Stimulated activated CD4-positive, alpha-beta T cell treated with anti-CD3 and anti-CD28 coated beads, Interleukin-4, amount 100 ng/mL, for 48 hours (primary cell): ENCODE measurements around the gene ZNF737.
A peak's percentile ranks its signal among the peaks of the same experiment; 100 is the strongest.
"Not testable (repeated sequence)": the region's sequence is repeated elsewhere in the genome, so short reads cannot be mapped to it uniquely, and the experiment has no call there.

ENCODE experiments used
- DNase-seq, 2 donors: peaks; one replicate each; pipeline ENCODE4 v3.0.0-alpha.2; 2020; ENCODE audit warnings: low read depth in 2 of 2

Gene ZNF737

DNA sequence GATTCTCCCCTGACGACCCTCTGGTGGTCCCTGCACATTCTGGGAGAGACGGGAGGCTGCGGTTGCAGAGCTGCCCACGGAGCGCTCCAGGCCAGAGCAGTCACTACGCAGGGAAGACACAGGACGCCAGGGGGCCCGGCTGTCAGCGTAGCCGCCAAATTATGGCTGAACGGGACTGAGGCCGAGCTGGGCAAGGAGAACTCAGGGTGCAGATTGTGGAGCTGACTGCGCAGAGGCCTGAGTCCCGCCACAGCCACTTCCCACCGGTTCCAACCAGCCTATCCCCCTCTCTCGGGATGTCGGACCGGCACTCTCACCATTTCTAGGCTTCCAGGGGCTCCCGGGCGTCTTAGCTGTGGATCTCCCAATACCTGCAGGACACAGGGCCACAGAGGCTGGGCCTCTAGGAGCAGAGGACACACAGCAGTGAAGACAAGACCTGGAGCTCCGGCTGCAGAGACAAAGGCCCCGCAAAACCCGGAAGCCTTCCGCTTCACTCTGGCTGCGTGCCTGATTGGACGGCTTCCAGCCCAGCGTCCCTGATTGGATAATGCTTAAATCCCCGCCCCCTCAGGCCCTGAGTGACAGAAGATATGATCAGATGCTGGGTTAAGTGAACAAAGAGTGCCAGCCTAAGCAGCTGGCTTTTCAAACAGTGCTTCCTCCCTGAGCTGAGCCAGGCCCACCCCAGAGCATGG is at the start of gene ZNF737:
ZNF737 (minus strand) TSS at position 461 of the 698 bp plus-strand sequence; CDS start at position 320, 141 bp downstream.
- peak; percentile 86 to 88 for DNase-seq

DNA sequence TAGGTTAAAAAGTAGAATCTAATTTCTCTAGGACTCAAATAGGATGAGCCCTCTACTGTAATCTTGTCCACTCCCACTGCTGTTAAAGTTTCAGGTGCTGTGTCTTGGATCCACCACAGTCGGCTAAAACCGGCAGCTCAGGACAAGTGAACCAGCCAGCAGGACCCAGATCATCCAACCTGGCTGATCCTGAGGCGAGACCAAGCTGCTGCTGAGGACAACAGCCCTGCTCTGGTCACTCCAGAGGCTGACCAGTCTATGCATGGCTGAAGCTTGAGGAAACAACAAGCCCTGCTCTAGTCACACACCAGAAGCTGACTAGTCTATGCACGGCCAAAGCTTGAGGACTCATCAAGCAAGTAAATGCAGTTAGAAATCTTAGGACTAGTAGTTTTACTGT is 49.4 kb upstream of the ZNF737 start:
- DNase-seq, result not testable (repeated sequence)

GRCh38 chr19:20612711-20613316 is 47.2 kb upstream of the ZNF737 start:
- DNase-seq, result no peak

DNA sequence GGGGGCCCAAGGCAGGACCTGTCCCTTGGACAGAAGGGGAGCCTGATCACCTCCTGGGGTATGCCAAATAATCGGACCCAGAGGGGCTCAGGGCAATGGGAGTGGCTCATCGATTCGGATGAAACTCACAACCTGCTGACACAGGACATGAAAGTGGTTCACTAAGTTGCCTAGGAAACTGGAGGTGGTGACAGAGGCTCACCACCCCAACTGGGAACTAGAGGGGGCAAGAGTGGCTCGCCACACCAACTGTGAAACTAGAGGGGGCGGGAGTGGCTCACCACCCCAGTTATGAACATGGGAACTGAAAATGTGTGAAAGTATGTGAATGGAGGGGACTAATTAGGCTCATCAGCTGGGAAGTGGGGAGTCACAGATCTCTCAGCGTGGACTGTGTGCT is 46.3 kb upstream of the ZNF737 start:
- no peak for DNase-seq

GRCh38 chr19:20607943-20608342 is 42.4 kb upstream of the ZNF737 start:
- no peak for DNase-seq

GRCh38 chr19:20558571-20558970 is 7.0 kb downstream of the ZNF737 start:
- no peak for DNase-seq

DNA sequence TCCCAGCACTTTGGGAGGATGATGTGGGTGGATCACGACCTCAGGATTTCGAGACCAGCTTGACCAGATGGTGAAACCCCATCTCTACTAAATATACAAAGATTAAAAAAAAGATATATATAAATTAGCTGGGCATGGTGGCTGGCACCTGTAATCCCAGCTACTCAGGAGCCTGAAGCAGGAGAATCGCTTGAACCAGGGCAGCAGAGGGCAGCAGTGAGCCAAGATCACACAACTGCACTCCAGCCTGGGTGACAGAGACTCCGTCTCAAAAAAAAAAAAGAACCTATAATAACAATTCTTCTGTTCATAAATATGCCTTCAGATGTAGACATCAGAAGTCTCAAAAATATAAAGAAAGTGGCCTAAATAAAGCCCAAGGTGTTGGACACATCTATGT is 7.6 kb downstream of the ZNF737 start:
- no peak for DNase-seq

DNA sequence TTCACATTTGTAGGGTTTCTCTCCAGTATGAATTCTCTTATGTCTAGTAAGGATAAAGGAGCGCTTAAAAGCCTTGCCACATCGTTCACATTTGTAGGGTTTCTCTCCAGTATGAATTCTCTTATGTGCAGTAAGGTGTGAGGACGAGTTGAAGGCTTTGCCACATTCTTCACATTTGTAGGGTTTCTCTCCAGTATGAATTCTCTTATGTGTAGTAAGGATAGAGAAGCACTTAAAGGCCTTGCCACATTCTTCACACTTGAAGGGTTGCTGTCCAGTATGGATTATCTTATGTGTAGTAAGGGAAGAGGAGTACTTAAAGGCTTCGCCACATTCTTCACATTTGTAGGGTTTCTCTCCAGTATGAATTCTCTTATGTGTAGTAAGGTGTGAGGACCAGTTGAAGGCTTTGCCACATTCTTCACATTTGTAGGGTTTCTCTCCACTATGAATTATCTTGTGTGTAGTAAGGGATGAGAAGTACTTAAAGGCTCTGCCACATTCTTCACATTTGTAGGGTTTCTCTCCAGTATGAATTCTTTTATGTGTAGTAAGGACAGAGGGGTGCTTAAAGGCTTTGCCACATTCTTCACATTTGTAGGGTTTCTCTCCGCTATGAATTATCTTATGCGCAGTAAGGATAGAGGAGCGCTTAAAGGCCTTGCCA is 20.8 kb downstream of the ZNF737 start:
- not testable (repeated sequence) for DNase-seq

DNA sequence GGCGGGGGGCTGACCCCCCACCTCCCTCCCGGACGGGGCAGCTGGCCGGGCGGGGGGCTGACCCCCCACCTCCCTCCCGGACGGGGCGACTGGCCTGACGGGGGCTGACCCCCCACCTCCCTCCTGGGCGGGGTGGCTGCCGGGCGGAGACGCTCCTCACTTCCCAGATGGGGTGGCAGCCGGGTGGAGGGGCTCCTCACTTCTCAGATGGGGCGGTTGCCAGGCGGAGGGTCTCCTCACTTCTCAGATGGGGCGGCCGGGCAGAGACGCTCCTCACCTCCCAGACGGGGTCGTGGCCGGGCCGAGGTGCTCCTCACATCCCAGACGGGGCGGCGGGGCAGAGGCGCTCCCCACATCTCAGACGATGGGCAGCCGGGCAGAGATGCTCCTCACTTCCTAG is 35.3 kb downstream of the ZNF737 start:
- not testable (repeated sequence) for DNase-seq

DNA sequence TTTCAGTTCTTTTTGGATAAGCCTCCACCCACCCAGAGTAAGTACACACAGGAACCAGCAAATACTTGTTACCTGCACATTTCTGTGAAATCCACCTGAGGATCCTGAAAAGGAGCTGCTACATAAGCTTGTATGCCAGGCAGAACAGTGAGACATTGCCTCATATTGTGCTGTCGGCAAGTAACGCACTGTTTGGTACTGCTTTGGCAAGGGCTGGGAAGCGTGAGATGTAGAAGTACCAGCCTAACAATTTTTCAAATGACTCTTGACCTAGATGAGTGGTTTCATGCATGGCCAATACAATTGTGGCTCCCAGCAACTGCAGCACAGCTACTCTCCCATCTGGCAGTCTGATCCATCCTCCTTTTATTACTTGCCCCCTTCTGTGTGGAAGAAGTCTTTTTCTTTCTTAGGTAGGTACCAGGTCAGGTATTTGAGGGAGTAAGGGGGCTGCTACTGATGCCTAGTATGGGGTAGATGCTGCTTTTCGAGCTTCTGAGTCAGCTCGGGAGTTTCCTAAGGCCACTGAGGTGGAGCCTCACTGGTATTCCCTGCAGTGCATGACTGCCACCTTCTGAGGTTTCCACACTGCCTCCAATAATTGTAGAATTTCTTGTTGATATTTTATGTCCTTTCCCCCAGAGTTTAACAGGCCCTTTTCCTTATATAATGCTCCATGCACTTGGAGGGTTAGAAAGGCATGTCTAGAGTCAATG is 52.2 kb downstream of the ZNF737 start:
- DNase-seq, result no peak

DNA sequence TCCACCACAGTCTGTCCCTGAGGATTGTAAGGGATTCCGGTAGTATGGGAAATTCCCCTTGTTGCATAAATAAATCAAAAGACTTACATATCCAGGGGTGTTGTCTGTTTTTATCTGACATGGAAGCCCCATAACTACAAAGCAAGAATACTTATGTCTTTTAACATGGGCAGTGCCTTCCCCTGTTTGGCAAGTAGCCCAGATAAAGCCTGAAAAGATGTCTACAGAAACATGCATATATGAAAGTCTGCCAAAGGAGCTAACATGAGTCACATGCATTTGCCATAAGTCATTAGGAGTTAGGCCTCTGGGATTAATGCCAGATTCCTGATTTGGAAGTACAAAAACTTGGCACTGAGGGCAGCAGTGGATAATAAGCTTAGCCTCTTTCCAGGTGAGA is 62.1 kb downstream of the ZNF737 start:
- no peak for DNase-seq
